ENCODE data around the gene ZBTB37. TPM values are rescaled to one million over a fixed set of nuclear protein-coding genes. Genes with fewer than 3 reads are reported as not detected.
"Not testable (repeated sequence)": the region's sequence is repeated elsewhere in the genome, so short reads cannot be mapped to it uniquely, and the experiment has no call there.

Gene ZBTB37
- total RNA-seq, 1 donor: 7.3 TPM

GRCh38 chr1:173871091-173871490 is 2.9 kb downstream of the ZBTB37 start:
- no peak for DNase-seq (ENCODE audit: low read depth)
- no peak overlapping the region for H3K4me3 ChIP-seq (ENCODE audit: low read depth, low read length)
- TF ChIP-seq CTCF (IDR thresholded peaks at IDR 0.05; ENCODE audit: insufficient read depth, low read depth, low read length): no peak

DNA sequence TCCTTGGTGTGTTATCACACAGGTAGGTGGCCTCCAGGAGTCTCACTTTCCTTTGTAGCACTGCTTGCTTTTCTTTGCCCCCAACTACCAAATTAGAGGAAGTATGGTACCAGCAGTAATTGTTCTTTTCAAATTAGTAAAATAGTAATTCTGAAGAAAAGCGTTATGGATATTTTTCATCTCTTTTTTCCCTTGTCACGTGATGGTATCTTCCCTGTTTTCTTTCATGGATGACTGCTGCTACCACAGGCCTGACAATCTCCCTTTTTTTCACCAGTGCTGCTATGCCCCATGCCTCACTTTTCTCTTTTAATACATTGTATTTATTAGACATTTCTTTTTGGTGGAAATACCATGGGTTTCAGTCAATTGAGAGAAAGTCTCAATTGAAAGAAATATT is 3.3 kb downstream of the ZBTB37 start:
- no peak overlapping the region for H3K4me3 ChIP-seq (ENCODE audit: low read depth, low read length)
- TF ChIP-seq CTCF (IDR thresholded peaks at IDR 0.05; ENCODE audit: insufficient read depth, low read depth, low read length): no peak
- DNase-seq (ENCODE audit: low read depth): no peak

DNA sequence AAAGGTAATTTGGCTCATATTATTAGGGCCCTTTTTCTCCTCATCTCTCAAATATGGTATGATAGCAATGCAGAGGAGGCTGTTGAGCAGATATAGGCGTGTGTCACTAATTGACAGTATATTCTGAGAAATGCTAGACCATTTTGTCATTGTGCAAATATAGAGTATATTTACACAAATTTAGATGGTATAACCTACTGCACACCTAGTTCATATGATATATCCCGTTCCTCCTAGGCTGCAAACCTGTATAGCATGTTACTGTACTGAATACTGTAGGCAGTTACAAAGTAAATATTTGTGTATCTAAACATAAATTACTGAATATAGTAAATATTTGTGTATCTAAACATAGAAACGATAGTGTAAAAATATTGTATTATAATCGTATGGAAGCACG is 8.6 kb downstream of the ZBTB37 start:
- H3K4me3 ChIP-seq (ENCODE audit: low read depth, low read length): no peak overlapping the region
- no peak for DNase-seq (ENCODE audit: low read depth)
- no peak for TF ChIP-seq CTCF (IDR thresholded peaks at IDR 0.05; ENCODE audit: insufficient read depth, low read depth, low read length)

- no peak overlapping the region for H3K4me3 ChIP-seq (ENCODE audit: low read depth, low read length)
- no peak for TF ChIP-seq CTCF (IDR thresholded peaks at IDR 0.05; ENCODE audit: insufficient read depth, low read depth, low read length)
- peak; percentile 45 for DNase-seq (ENCODE audit: low read depth)
These were observed 10.1 kb downstream of the ZBTB37 start for GRCh38 chr1:173878251-173878650.

DNA sequence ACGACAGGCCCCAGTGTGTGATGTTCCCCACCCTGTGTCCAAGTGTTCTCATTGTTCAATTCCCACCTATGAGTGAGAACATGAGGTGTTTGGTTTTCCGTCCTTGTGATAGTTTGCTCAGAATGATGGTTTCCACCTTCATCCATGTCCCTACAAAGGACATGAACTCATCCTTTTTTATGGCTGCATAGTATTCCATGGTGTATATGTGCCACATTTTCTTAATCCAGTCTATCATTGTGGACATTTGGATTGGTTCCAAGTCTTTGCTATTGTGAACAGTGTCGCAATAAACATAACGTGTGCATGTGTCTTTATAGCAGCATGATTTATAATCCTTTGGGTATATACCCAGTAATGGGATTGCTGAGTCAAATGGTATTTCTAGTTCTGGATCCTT is 12.9 kb downstream of the ZBTB37 start:
- DNase-seq (ENCODE audit: low read depth); H3K4me3 ChIP-seq (ENCODE audit: low read depth, low read length): not testable (repeated sequence)

DNA sequence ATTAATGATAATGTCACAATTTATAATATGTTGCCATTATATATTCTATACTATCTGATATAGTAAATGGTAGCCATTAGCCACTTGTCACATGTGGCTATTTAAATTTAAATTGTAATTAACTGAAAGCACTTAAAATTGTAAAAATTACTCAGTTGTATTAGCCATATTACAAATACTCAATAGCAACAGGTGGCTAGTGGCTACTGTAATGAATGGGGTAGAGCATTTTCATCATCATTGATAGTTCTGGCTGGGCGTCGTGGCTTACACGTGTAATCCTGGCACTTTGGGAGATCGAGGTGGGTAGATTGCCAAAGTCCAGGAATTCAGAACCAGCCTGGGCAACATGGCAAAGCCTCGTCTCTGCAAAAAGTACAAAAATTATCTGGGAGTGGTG is 16.5 kb downstream of the ZBTB37 start:
- H3K4me3 ChIP-seq (ENCODE audit: low read depth, low read length): no peak overlapping the region
- no peak for DNase-seq (ENCODE audit: low read depth)
- TF ChIP-seq CTCF (IDR thresholded peaks at IDR 0.05; ENCODE audit: insufficient read depth, low read depth, low read length): no peak

DNA sequence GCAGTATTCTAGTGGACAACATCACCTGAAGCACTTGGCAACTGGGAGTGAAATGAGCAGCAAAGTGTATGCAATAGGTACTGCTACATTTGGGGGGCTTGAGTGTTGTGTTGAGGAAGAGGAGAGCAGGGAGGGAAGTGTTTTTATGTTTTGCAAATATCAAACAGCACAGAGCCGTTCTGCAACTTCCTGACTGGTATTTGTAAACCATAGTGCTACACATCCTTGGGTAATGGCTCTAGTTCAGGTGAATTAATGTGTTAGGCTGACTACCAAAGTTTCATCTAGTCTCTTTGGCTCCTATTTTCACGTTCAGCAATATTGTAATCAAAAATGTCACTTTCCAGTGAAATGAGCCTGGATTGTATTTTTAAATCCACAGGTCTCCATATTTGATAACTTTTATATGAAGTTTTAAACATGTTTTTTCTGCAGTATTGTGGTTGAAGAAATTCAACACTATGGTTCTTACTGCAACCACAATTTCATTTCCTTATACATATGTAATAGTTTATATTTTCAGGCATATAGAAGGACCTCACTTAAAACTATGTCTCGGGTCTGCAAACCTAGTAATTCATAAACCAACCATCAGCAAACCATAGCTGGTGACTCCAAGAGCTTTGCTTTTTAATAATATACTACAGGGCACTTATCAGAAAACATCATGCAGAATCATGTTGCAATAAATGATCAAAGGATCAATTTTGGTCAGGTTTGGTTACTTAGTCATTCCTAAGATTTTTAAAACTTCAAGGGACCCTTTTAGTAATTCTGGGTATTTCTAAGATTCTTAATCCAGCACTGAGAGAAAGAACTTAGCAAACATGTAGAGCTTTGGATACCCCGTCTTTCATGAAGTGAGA is 18.8 kb downstream of the ZBTB37 start:
- no peak for DNase-seq (ENCODE audit: low read depth)
- TF ChIP-seq CTCF (IDR thresholded peaks at IDR 0.05; ENCODE audit: insufficient read depth, low read depth, low read length): no peak

More for the DNA sequence above, 18.8 kb downstream of the ZBTB37 start:
- no peak overlapping the region for H3K4me3 ChIP-seq (ENCODE audit: low read depth, low read length)
